Measurements from ENCODE around the gene FOXP1. TPM values are rescaled to one million over a fixed set of nuclear protein-coding genes. Genes with fewer than 3 reads are reported as not detected.

The FOXP1 gene
- total and polyA plus RNA-seq, 2 of the 13 experiments (the other 11 are each of a cell fraction or from before 2014, with no cell fraction given), result 40.4 to 59.0 TPM

GRCh38 chr3:71583566-71584393, at the start of gene FOXP1 (continued):
- TF ChIP-seq, protein P1, sequence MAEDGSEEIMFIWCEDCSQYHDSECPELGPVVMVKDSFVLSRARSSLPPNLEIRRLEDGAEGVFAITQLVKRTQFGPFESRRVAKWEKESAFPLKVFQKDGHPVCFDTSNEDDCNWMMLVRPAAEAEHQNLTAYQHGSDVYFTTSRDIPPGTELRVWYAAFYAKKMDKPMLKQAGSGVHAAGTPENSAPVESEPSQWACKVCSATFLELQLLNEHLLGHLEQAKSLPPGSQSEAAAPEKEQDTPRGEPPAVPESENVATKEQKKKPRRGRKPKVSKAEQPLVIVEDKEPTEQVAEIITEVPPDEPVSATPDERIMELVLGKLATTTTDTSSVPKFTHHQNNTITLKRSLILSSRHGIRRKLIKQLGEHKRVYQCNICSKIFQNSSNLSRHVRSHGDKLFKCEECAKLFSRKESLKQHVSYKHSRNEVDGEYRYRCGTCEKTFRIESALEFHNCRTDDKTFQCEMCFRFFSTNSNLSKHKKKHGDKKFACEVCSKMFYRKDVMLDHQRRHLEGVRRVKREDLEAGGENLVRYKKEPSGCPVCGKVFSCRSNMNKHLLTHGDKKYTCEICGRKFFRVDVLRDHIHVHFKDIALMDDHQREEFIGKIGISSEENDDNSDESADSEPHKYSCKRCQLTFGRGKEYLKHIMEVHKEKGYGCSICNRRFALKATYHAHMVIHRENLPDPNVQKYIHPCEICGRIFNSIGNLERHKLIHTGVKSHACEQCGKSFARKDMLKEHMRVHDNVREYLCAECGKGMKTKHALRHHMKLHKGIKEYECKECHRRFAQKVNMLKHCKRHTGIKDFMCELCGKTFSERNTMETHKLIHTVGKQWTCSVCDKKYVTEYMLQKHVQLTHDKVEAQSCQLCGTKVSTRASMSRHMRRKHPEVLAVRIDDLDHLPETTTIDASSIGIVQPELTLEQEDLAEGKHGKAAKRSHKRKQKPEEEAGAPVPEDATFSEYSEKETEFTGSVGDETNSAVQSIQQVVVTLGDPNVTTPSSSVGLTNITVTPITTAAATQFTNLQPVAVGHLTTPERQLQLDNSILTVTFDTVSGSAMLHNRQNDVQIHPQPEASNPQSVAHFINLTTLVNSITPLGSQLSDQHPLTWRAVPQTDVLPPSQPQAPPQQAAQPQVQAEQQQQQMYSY (CRISPR knock-in tag; IDR thresholded peaks at IDR 0.05), result no peak
- no peak for TF ChIP-seq ZFP41 (CRISPR knock-in tag; IDR thresholded peaks at IDR 0.05; ENCODE audit: borderline replicate concordance)
- TF ChIP-seq TOPORS (CRISPR knock-in tag; IDR thresholded peaks at IDR 0.05), result no peak
- no peak for TF ChIP-seq ZNF234 (CRISPR knock-in tag; conservative IDR thresholded peaks at IDR 0.05)
- no peak for TF ChIP-seq ZNF34 (CRISPR knock-in tag; IDR thresholded peaks at IDR 0.05; ENCODE audit: borderline replicate concordance)
- TF ChIP-seq ZNF558 (CRISPR knock-in tag; IDR thresholded peaks at IDR 0.05; ENCODE audit: borderline replicate concordance), result no peak
- no peak for TF ChIP-seq SCMH1 (CRISPR knock-in tag; IDR thresholded peaks at IDR 0.05; ENCODE audit: borderline replicate concordance)
- no peak for TF ChIP-seq TEAD3 (CRISPR knock-in tag; optimal IDR thresholded peaks at IDR 0.05; ENCODE audit: borderline replicate concordance)
- no peak for TF ChIP-seq ZFP82 (CRISPR knock-in tag; IDR thresholded peaks at IDR 0.05; ENCODE audit: borderline replicate concordance)
- TF ChIP-seq FOXP4 (CRISPR knock-in tag; IDR thresholded peaks at IDR 0.05), result peak; percentile 88
- TF ChIP-seq, protein P2, sequence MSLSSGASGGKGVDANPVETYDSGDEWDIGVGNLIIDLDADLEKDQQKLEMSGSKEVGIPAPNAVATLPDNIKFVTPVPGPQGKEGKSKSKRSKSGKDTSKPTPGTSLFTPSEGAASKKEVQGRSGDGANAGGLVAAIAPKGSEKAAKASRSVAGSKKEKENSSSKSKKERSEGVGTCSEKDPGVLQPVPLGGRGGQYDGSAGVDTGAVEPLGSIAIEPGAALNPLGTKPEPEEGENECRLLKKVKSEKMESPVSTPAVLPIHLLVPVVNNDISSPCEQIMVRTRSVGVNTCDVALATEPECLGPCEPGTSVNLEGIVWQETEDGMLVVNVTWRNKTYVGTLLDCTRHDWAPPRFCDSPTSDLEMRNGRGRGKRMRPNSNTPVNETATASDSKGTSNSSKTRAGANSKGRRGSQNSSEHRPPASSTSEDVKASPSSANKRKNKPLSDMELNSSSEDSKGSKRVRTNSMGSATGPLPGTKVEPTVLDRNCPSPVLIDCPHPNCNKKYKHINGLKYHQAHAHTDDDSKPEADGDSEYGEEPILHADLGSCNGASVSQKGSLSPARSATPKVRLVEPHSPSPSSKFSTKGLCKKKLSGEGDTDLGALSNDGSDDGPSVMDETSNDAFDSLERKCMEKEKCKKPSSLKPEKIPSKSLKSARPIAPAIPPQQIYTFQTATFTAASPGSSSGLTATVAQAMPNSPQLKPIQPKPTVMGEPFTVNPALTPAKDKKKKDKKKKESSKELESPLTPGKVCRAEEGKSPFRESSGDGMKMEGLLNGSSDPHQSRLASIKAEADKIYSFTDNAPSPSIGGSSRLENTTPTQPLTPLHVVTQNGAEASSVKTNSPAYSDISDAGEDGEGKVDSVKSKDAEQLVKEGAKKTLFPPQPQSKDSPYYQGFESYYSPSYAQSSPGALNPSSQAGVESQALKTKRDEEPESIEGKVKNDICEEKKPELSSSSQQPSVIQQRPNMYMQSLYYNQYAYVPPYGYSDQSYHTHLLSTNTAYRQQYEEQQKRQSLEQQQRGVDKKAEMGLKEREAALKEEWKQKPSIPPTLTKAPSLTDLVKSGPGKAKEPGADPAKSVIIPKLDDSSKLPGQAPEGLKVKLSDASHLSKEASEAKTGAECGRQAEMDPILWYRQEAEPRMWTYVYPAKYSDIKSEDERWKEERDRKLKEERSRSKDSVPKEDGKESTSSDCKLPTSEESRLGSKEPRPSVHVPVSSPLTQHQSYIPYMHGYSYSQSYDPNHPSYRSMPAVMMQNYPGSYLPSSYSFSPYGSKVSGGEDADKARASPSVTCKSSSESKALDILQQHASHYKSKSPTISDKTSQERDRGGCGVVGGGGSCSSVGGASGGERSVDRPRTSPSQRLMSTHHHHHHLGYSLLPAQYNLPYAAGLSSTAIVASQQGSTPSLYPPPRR (CRISPR knock-in tag; IDR thresholded peaks at IDR 0.05; ENCODE audit: borderline replicate concordance), result no peak
- TF ChIP-seq SPEN (CRISPR knock-in tag; IDR thresholded peaks at IDR 0.05; ENCODE audit: low read depth), result no peak; the same call in 1 of the 2 replicates
- TF ChIP-seq MXI1 (IDR thresholded peaks at IDR 0.05; ENCODE audit: borderline replicate concordance, low read depth, low read length), result peak; percentile 10; the same call in 1 of the 3 replicates
- no peak for TF ChIP-seq SRF (IDR thresholded peaks at IDR 0.05; ENCODE audit: low read depth, low read length)
- TF ChIP-seq MIER3 (CRISPR knock-in tag; IDR thresholded peaks at IDR 0.05; ENCODE audit: borderline replicate concordance), result no peak; the same call in 1 of the 2 replicates
- no peak; the same call in 1 of the 2 replicates for TF ChIP-seq KMT2A (CRISPR knock-in tag; IDR thresholded peaks at IDR 0.05)
- no peak for TF ChIP-seq ZNF563 (CRISPR knock-in tag; IDR thresholded peaks at IDR 0.05)
- no peak for TF ChIP-seq TBP (CRISPR knock-in tag; IDR thresholded peaks at IDR 0.05)
- TF ChIP-seq HDAC2 (CRISPR knock-in tag; IDR thresholded peaks at IDR 0.05), result no peak
